Fibroblast of lung (primary cell): ENCODE measurements around the gene NECTIN2.

Source experiments
- CTCF ChIP-seq, 2 donors: IDR thresholded peaks in 1 of 2; conservative IDR thresholded peaks in 1 of 2; 1 replicate in 1 of 2; 2 replicates in 1 of 2; pipeline ENCODE4 v1.5.1; 2011 to 2012; ENCODE audit warnings: low read length in 2 of 2, control low read depth in 1 of 2, inconsistent platforms in 1 of 2, low read depth in 1 of 2, mild to moderate bottlenecking in 1 of 2
- EZH2 ChIP-seq: IDR thresholded peaks from 2 replicates; pipeline ENCODE4 v1.5.1; 2012; ENCODE audit warnings: low read length, control low read depth, mild to moderate bottlenecking; ENCODE audit errors: missing control alignments

DNA sequence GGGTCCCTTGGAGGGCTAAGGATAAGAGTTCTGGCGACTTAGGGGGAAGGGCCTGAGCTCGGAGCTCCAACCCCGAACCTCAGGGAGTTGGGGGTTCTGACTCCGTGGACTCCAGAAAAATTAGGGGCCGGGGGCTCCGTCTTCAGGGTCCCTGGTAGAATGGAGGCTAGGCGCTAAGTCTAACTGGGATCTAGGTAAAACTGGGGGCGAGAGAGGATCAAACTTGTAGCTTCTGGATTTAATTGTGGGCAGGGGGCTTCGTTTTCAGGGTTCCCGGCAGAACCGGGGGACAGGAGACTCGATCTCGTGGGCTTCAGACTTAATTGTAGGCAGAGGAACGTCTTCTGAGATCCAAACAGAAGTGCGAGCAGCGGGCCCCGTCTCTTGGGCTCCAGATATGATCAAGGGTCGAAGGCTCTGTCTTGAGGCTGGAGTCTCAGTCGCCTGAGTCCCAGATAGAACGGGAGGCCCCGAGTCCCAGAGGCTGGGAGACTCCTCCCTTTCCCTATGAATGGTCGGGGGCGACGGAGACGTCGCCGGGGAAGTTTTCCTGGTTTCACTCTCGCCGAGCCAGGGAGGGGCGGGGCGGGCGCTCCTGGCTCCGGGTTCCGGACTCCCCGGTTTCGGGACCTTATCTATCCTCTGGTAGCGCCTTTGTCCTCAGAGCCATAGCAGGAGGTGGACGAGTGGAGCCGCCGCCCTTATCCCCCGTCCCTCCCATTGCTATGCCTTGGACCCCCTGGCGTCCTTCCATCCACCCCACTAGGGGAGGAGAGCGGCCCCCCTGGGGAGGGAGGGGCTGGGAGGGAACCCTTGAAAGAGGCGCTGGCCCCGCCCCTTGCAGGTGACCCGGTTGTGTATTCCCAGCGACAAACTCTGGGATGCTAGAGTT, 1.3 kb downstream of the NECTIN2 start:
- TF ChIP-seq CTCF (conservative IDR thresholded peaks at IDR 0.05 in 1 of 2, IDR thresholded peaks at IDR 0.05 in 1 of 2; ENCODE audit: low read depth in 1 of 2, low read length in 2 of 2) (no peak), EZH2 (no peak)
